ENCODE results near the gene ASTN2.

DNA sequence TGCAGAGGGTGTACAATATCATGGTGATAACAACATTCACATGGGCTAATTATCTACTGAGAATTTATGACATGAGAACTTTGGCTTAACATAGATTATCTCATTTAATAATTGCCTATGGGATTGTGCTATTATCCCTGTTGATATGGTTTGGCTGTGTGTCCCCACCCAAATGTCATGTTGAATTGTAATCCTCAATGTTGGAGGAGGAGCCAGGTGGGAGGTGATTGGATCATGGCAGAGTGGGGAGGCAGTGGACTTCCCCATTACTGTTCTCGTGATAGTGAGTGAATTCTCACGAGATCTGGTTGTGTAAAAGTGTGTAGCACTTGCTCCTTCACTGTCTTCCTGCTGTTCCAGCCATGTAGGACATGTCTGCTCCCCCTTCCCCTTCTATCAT, 541.4 kb downstream of the ASTN2 start:
- TF ChIP-seq YY1 (IDR thresholded peaks at IDR 0.05; ENCODE audit: insufficient read depth, insufficient read length): no peak
- TF ChIP-seq ZNF274 (IDR thresholded peaks at IDR 0.05; ENCODE audit: low read depth, low read length): no peak

Data from NT2/D1 (cell line).